ENCODE data around the gene SLC7A11.
A peak's percentile ranks its signal among the peaks of the same experiment; 100 is the strongest.

Gene SLC7A11

GRCh38 chr4:138164208-138164607, 77.9 kb downstream of the SLC7A11 start:
- DNase-seq (ENCODE audit: low spot score) (no peak), FAIRE-seq (no peak)

GRCh38 chr4:138163171-138163570, 79.0 kb downstream of the SLC7A11 start:
- no peak for FAIRE-seq

DNA sequence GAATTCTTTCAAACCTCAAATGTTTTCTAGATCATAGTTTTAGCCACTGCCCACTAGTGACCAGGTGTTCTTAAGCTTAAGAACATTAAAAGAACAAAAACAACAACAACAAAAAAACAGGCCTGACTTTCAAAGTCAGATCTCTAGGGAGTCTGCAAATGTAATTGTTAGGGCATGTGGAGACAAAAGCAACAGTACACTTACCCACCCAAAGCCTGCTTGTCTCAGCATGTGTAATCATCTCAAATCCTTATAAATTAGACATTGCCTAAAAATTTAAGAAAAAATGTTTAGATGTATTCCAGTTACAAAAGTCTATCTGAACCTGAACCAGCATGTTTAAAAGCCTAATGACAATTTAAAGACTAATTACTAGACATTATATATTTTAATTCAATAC, 79.9 kb downstream of the SLC7A11 start:
- FAIRE-seq, result no peak

More at GRCh38 chr4:138163171-138163570, 79.0 kb downstream of the SLC7A11 start:
- DNase-seq (ENCODE audit: low spot score), result no peak

GRCh38 chr4:138161351-138161750, 80.8 kb downstream of the SLC7A11 start:
- no peak for DNase-seq (ENCODE audit: low spot score)
- no peak for FAIRE-seq

More for the DNA sequence above, 79.9 kb downstream of the SLC7A11 start:
- no peak for DNase-seq (ENCODE audit: low spot score)

GRCh38 chr4:138158746-138159297, 83.3 kb downstream of the SLC7A11 start:
- DNase-seq (ENCODE audit: low spot score) (peak; percentile 4), FAIRE-seq (no peak)

GRCh38 chr4:138140879-138141278, 101.3 kb downstream of the SLC7A11 start:
- FAIRE-seq (no peak), DNase-seq (ENCODE audit: low spot score) (no peak)

GRCh38 chr4:138138774-138139173, 103.4 kb downstream of the SLC7A11 start:
- no peak for DNase-seq (ENCODE audit: low spot score)
- FAIRE-seq, result no peak

DNA sequence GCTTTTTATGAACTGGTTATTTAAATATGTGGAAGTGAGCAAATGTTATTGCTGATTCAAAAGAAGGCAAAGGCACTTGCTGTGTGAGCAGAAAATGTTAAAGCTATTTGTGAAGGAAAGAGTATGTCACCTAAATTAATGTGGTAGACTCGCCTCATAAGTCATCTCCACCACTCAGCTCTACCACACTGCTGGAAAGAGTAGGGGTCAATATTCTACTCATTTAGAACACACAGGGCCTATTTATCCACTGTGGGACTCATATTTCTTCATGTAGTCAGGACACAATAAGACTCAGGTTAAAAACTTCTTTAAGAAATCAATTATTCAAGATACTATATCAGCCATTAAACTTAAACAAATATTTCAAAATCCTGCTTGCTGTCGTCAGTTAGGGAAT, 106.5 kb downstream of the SLC7A11 start:
- FAIRE-seq, result no peak
- DNase-seq (ENCODE audit: low spot score), result no peak

DNA sequence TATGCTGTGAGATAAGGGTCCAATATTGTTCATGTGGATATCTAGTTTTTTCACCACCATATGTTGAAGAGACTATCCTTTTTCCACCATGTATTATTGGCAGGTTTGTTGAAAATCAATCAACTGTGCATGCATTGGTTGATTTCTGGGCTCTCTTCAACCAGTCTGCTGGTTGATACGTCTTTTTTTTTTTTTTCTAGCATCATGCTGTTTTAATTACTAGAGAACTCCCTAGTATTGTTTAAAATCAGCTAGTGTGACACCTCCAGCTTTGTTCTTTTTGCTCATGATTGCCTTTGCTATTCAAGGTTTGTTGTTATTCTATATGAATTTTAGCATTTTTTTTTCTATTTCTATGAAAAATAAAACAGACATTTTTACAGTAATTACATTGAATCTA, 123.9 kb downstream of the SLC7A11 start:
- DNase-seq (ENCODE audit: low spot score) (no peak), FAIRE-seq (no peak)

DNA sequence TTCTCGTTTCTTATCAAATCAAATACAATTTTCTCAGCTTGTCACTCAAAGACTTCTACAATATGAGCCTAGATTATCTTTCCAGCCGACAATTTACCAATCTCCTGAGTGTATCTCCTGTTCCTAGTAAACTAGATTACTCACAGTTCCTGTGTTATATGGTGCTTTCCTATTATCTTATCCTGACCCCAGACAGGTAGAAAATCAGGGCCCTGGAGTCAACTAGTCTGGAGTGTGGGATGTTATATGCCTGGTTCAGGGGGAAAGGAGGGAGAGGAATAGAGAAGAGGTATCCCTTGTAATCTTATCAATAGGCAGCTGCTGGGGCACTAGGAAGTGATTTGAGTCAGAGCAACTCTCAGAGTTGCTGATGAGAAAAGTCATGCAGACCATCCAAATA, 127.1 kb downstream of the SLC7A11 start:
- DNase-seq (ENCODE audit: low spot score), result no peak
- FAIRE-seq, result no peak

- FAIRE-seq (no peak), DNase-seq (ENCODE audit: low spot score) (no peak)
Observed at GRCh38 chr4:138114434-138114833, 127.7 kb downstream of the SLC7A11 start.
